Gastroesophageal sphincter (tissue), 4 donors: ENCODE measurements around the gene GRIA3. TPM values are rescaled to one million over a fixed set of nuclear protein-coding genes. Genes with fewer than 3 reads are reported as not detected.

Experiments
- ATAC-seq: fragments of 150-250 bp; one replicate; pipeline ENCODE4 v1.9.1; 2016; ENCODE audit warnings: mild to moderate bottlenecking, moderate library complexity
- H3K27ac ChIP-seq, 4 donors: fragments of 200-600 bp; sonication (generic) in 3 of 4; 1 replicate in 3 of 4; 2 replicates in 1 of 4; pipeline ENCODE4 v1.5.1; 2016 to 2019
- H3K27me3 ChIP-seq: fragments of 200-600 bp; sonication (generic); one replicate; pipeline ENCODE4 v1.5.1; 2019
- H3K36me3 ChIP-seq, 2 donors: fragments of 200-600 bp; sonication (generic); one replicate each; pipeline ENCODE4 v1.5.1; 2019; ENCODE audit warnings: control low read depth in 1 of 2
- H3K4me1 ChIP-seq, 3 donors: fragments of 200-600 bp; sonication (generic); 1 replicate in 2 of 3; 2 replicates in 1 of 3; pipeline ENCODE4 v1.5.1; 2016 to 2019; ENCODE audit warnings: control low read depth in 2 of 3
- H3K4me3 ChIP-seq, 2 donors: fragments of 200-600 bp; sonication (generic); one replicate each; pipeline ENCODE4 v1.5.1; 2019; ENCODE audit warnings: mild to moderate bottlenecking in 1 of 2, moderate library complexity in 1 of 2
- H3K9me3 ChIP-seq, 3 donors: fragments of 200-600 bp; sonication (generic); one replicate each; pipeline ENCODE4 v1.5.1; 2017 to 2019; ENCODE audit warnings: control low read depth in 2 of 3
- CTCF ChIP-seq, 4 experiments: fragments of 200-600 bp in 2 of 4; fragments of 450-650 bp in 2 of 4; sonication (generic) in 1 of 4; IDR thresholded peaks; one replicate each; pipeline ENCODE4 v1.5.1; 2017 to 2019; ENCODE audit warnings: antibody characterized with exemption in 4 of 4, mild to moderate bottlenecking in 2 of 4, moderate library complexity in 2 of 4
- EP300 ChIP-seq: sonication (generic); formaldehyde crosslinking; IDR thresholded peaks from one replicate; pipeline ENCODE4 v1.6.1; 2017; ENCODE audit warnings: antibody characterized with exemption, mild to moderate bottlenecking
- POLR2A ChIP-seq, 2 donors: fragments of 450-650 bp; IDR thresholded peaks; one replicate each; pipeline ENCODE4 v1.6.1; 2017; ENCODE audit warnings: antibody characterized with exemption in 2 of 2, mild to moderate bottlenecking in 2 of 2, moderate library complexity in 1 of 2
- POLR2AphosphoS5 ChIP-seq: sonication (generic); formaldehyde crosslinking; IDR thresholded peaks from one replicate; pipeline ENCODE4 v1.6.1; 2017; ENCODE audit warnings: antibody characterized with exemption
- whole genome bisulfite sequencing, 2 donors: methylation state at CpG; one replicate each; pipeline ENCODE4 v1.1.5; 2018; ENCODE audit warnings: low coverage in 1 of 2; 5-methylcytosine and 5-hydroxymethylcytosine counted together
- total RNA-seq, 4 donors: library from RNA; depleted of rRNA; stranded (reverse); fragments of >200 nt; gene quantifications; one replicate each; pipeline ENCODE4 v1.1.0, GENCODE V29; 2016

GRIA3 gene
- total RNA-seq, 4 donors from 2014 or later = 0.07 to 2.5 (median 1.1) TPM

GRCh38 chrX:123217077-123217476 lies 33.0 kb downstream of the GRIA3 start:
- peak; percentile 69 for ATAC-seq
- 33% methylated on average over 1 of the region's 2 CpGs; no CpG with 5 or more reads in 1 of the 2 donors for WGBS, 2 donors

GRCh38 chrX:123217728-123218127 lies 33.6 kb downstream of the GRIA3 start:
- H3K27me3 ChIP-seq = no peaks in the 10 kb centered on the region
- ATAC-seq = no peak
- H3K4me1 ChIP-seq = no peaks in the 10 kb centered on the region
- H3K27ac ChIP-seq = no peak overlapping the region
- H3K4me3 ChIP-seq = no peak overlapping the region
- H3K36me3 ChIP-seq = no peaks in the 10 kb centered on the region
- TF ChIP-seq EP300 = no peak
- no peak for TF ChIP-seq POLR2AphosphoS5
- TF ChIP-seq POLR2A (IDR thresholded peaks at IDR 0.05) = no peak
- whole genome bisulfite sequencing, 2 donors = 69 to 85% methylated on average over 2 of the region's 2 CpGs
- no peaks in the 10 kb centered on the region for H3K9me3 ChIP-seq

More at GRCh38 chrX:123217077-123217476, 33.0 kb downstream of the GRIA3 start:
- Histone ChIP-seq H3K36me3 (no peaks in the 10 kb centered on the region), H3K9me3 (no peaks in the 10 kb centered on the region), H3K4me1 (no peaks in the 10 kb centered on the region), H3K27me3 (no peaks in the 10 kb centered on the region), H3K27ac (no peak overlapping the region), H3K4me3 (no peak overlapping the region)
- TF ChIP-seq POLR2A (IDR thresholded peaks at IDR 0.05) = no peak
- TF ChIP-seq CTCF (IDR thresholded peaks at IDR 0.05) = no peak
- no peak for TF ChIP-seq POLR2AphosphoS5
- TF ChIP-seq EP300 = no peak

GRCh38 chrX:123219916-123220315 lies 35.8 kb downstream of the GRIA3 start:
- TF ChIP-seq POLR2AphosphoS5 (no peak), POLR2A (IDR thresholded peaks at IDR 0.05) (no peak), EP300 (no peak), CTCF (IDR thresholded peaks at IDR 0.05) (no peak)
- Histone ChIP-seq H3K4me3 (no peak overlapping the region), H3K36me3 (no peaks in the 10 kb centered on the region), H3K27ac (no peak overlapping the region), H3K4me1 (peaks cover 0 to 5% (median 0%) of the 10 kb centered on the region in 3 donors), H3K9me3 (no peaks in the 10 kb centered on the region), H3K27me3 (no peaks in the 10 kb centered on the region)
- ATAC-seq = no peak
- 13% methylated on average over 3 of the region's 3 CpGs; no CpG with 5 or more reads in 1 of the 2 donors for WGBS, 2 donors

- Histone ChIP-seq H3K36me3 (no peaks in the 10 kb centered on the region), H3K4me1 (peaks cover 0 to 5% (median 0%) of the 10 kb centered on the region in 3 donors), H3K9me3 (no peaks in the 10 kb centered on the region), H3K27ac (peak overlapping the region in 1 of 4 donors; percentile 31), H3K4me3 (no peak overlapping the region), H3K27me3 (no peaks in the 10 kb centered on the region)
- WGBS, 2 donors = 8 to 29% methylated on average over 3 to 4 of the region's 5 CpGs
- peak; percentile 16 for ATAC-seq
- TF ChIP-seq POLR2A (IDR thresholded peaks at IDR 0.05) (no peak), POLR2AphosphoS5 (no peak), EP300 (no peak), CTCF (IDR thresholded peaks at IDR 0.05) (no peak)
Measured at GRCh38 chrX:123222920-123223319, 38.8 kb downstream of the GRIA3 start.

GRCh38 chrX:123223409-123223808 lies 39.3 kb downstream of the GRIA3 start:
- ATAC-seq = no peak
- Histone ChIP-seq H3K27me3 (no peaks in the 10 kb centered on the region), H3K36me3 (no peaks in the 10 kb centered on the region), H3K4me3 (no peak overlapping the region), H3K27ac (no peak overlapping the region), H3K4me1 (peaks cover 0 to 5% (median 0%) of the 10 kb centered on the region in 3 donors), H3K9me3 (no peaks in the 10 kb centered on the region)
- TF ChIP-seq EP300 = no peak
- no peak for TF ChIP-seq POLR2AphosphoS5
- TF ChIP-seq CTCF (IDR thresholded peaks at IDR 0.05) = no peak
- no peak for TF ChIP-seq POLR2A (IDR thresholded peaks at IDR 0.05)
- WGBS, 2 donors = 60 to 67% methylated on average over 1 of the region's 1 CpG
